NCI-H1048 (cell line): ENCODE results near the gene PCBP3.
A peak's percentile ranks its signal among the peaks of the same experiment; 100 is the strongest.
"Not testable (repeated sequence)": the region's sequence is repeated elsewhere in the genome, so short reads cannot be mapped to it uniquely, and the experiment has no call there.

Experiments used
- DNase-seq: peaks from one replicate; lab custom pipeline; 2025; lab: John Stamatoyannopoulos, UW

Gene PCBP3

GRCh38 chr21:45643021-45643980 lies at the start of gene PCBP3:
TSS of gene PCBP3 (plus strand) at chr21:45643725. CDS start at chr21:45850086, 206,361 bp downstream.
- DNase-seq: peak; percentile 91

DNA sequence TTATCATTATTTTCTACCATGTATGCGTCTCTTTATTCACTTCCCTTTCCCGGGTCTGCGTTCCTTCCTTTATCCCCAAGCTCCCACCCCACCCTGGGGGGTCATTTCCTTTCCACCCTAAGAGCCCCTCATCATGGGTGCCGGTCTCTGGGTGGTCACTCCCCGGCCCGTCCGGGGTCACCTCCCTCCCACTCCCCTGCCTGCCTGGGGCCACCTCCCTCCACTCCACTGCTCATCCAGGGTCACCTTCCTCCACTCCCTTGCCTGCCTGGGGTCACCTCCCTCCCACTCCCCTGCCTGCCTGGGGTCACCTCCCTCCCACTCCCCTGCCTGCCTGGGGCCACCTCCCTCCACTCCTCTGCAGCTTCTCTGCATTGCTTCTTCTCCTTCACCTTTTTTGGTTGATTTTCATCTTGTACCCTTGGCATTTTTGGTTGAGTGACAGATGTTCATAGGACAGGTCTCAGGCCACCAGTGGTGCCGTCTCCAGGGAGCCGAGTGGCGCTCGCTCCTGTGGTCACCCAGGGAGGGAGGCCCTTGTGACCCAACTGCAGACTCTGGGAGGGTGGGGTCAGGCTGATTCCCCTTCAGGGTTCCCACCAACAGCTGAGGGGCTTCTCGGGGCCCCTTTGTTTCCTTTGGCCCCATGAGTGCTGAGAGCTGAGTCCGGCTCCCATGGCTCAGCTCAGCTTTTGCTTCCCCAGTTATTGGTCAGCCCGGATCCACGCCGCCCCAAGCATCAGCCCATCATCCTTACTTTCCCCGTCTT lies 48.6 kb upstream of the PCBP3 start:
- DNase-seq: no peak

GRCh38 chr21:45595574-45596295 lies 47.8 kb upstream of the PCBP3 start:
- DNase-seq: no peak

GRCh38 chr21:45596704-45597318 lies 46.7 kb upstream of the PCBP3 start:
- DNase-seq: peak; percentile 10

- no peak for DNase-seq
Measured at GRCh38 chr21:45598109-45598508, 45.4 kb upstream of the PCBP3 start.

DNA sequence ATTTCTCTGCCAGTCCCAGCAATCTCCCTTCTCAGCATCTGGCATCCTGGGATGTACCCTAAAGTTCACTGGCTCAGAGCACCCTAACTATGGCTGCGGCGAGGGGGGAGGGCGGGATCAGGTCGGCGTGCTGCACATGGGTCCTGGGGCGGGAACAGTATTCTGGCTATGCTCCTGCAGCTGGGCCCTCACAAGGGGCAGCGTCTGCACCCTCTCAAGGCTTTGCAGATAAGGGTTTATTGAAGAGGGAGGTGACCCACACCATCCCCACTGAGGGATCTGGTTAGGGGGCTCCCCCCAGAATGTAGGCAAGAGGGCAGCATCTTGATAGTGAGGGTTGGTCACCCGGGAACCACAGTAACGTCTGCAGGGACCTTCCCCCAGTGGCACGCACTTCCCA lies 44.9 kb upstream of the PCBP3 start:
- DNase-seq: no peak

DNA sequence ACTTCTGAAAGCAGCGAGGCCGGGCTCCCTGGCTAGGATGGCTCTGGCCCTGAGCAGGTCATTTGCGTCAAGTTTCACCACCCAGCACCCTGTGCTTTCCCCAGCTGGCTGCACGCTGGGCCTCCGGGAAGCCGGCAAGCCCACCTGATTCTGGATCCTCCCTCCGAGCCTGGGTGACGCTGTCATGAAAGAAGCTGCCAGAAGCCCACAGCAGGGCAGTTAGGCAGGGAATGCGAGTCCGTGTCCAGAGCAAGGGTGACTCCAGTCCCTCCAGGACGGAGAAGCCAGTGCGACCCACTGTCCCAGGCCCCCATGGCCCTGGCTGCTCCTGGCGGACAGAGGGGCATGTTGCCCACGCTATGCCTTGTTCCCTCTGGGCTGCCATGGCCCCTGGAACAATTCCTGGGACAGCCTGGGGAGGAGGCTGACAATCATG lies 44.4 kb upstream of the PCBP3 start:
- no peak for DNase-seq

DNA sequence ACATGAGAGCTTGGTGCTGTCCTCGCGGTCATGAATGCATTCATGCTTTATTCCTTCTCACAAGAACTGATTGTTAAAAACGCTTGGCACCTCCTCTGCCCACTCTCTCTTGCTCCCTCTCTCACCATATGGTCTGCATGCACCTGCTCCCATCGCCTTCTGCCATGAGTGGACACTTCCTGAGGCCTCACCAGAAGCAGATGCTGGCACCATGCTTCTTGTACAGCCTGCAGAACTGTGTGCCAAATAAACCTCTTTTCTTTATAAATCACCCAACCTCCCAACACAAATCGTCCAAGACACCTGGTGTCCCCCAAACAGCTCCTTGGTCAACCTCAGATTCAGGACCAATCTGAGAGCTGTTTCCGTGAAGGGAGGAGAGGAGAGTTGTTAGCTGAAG lies 43.3 kb upstream of the PCBP3 start:
- DNase-seq: no peak

- no peak for DNase-seq
Measured at GRCh38 chr21:45601551-45601950, 42.0 kb upstream of the PCBP3 start.

- DNase-seq: no peak
Measured at GRCh38 chr21:45602106-45602505, 41.4 kb upstream of the PCBP3 start.

DNA sequence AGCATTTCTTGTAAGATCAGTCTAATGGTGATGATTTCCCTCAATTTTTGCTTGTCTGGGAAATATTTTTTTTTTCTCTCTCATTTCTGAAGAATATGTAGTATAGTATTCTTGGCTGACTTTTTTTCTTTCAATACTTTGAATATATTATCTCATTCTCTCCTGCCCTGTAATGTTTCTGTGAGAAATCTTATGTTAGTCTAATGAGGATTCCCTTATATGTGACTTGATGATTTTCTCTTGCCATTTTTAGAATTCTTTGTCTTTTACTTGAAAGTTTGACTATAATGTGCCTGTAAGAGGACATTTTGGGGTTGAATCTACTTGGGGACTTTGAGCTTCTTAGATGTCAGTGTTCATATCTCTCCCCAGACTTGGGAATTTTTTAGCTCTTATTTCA lies 40.0 kb upstream of the PCBP3 start:
- no peak for DNase-seq

DNA sequence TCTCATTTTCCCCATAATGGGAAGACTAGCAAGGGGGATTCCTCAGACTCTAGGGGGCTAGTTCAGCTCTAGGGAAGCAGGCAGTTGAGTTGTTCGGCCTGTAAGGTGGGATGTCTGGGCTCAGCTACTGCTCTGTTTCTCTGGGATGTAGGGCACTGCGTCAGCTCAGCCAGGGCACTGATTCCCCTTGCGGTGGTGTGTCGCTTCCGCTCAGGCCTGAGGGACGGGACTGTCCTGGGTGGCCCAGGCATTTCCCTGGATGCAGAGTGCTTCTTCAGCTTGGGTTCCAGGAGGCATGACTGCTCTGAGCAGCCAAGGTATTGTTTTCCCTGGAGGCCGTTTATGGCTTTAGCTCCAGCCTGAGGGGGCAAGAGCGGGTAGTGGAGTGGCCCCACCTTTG lies 38.8 kb upstream of the PCBP3 start:
- not testable (repeated sequence) for DNase-seq

DNA sequence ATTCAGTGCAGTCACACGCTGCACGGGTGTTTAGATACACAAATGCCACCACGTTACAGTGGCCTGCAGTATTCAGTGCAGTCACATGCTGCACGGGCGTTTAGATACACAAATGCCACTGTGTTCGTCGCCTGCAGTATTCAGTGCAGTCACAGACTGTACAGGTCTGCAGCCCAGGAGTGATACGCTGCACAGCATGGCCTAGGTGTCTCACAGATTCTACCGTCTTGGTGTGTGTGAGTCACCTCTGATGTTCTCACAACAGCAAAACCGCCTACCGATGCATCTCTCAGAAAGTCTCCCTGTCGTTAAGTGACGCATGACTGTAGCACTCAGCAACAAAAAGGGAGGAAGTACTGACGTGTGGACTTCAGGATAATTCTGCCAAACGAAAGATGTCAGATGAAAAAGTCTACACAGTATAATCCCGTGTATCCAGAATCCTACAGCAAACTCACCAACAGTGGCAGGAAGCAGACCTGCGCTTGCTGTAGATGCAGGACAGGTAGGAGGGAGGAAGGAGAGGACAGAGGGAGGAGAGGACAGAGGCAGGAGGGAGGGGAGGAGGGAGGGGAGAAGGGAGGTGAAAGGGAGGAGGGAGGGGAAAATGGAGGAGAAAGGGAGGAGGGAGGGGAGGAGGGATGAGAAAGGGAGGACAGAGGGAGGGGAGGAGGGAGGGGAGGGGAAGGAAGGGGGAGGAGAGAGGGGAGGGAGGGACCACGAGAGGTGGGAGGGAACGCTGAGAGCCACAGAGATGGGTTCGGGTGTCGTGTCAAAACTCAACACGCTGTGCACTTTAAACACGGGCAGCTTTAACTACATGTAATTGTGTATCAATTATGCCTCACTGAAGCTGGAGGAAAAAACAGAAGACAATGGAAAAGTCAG lies 36.3 kb upstream of the PCBP3 start:
- no peak for DNase-seq

- DNase-seq: no peak
Measured at GRCh38 chr21:45607909-45608295, 35.6 kb upstream of the PCBP3 start.

- not testable (repeated sequence) for DNase-seq
Measured at GRCh38 chr21:45608747-45609470, 34.6 kb upstream of the PCBP3 start.

GRCh38 chr21:45609616-45610015 lies 33.9 kb upstream of the PCBP3 start:
- not testable (repeated sequence) for DNase-seq

- no peak for DNase-seq
Measured at GRCh38 chr21:45611296-45611695, 32.2 kb upstream of the PCBP3 start.

DNA sequence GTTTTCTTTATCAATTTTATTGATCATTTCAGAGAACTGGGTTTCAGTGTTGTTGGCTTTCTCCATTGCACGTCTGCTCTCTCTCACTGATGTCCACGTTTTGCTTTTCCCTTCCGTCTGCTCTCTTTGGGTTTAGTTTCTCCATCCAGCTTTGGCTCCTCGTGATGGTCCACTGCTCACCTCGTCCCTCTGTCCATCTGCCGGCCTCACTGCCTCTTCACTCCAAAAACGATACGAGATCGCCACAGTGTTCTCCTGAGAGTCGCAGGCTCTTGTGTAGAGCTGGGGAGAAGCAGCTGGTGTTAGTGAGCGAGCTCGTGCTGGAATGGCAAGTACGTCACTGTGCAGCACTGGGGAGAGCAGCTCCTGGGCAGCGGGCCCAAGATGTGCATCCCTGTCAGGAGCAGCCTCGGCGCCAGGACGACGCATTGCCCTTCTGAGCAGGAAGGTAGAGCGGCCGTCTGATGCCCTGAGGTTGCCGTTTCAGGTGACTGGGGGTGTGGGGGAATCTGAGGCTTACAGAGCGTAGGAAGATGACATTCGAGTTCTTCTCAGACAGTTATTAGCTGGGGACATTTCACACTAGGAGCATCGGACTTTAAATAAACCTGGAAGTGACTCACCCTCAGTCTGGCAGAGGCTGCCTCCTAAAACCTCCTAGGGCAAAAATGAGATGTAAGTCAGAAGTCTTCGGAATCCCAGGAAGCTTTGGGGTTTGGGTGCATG lies 31.4 kb upstream of the PCBP3 start:
- DNase-seq: no peak

DNA sequence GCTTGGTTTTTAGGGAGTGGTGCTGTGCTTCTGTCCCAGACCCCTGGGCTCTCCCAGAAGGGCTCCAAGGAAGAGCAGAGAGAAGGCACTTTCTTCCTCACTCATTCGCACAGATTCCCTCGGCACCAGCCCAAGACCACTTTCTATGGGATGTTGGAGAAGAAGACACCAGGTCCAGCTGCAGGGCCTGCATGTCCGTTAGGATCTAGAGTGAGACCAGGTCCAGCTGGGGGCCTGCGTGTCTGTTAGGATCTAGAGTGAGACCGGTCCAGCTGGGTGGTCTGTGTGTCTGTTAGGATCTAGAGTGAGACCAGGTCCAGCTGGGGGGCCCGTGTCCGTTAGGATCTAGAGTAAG lies 30.9 kb upstream of the PCBP3 start:
- DNase-seq: not testable (repeated sequence)

GRCh38 chr21:45613396-45613795 lies 30.1 kb upstream of the PCBP3 start:
- no peak for DNase-seq
